ENCODE results near the gene HERC3.

DNA sequence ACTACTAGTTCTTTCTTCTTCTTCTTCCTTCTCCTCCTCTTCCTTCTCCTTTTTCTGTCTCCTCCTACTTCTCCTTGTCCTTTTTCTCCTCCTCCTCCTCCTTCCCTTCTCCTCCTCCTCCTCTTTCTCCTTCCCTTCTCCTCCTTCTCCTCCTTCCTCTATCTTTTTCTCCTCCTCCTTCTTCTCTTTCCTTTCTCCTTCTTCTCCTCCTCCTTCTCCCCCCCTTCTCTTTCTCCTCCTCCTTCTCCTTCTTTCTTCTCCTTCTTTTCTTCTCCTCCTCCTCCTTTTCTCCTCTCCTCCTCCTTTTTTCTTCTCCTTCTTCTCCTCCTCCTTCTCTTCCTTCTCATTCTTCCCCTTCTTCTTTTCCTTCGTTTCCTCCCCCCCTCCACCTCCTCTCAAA, 127.1 kb downstream of the HERC3 start:
- TF ChIP-seq, protein P1, sequence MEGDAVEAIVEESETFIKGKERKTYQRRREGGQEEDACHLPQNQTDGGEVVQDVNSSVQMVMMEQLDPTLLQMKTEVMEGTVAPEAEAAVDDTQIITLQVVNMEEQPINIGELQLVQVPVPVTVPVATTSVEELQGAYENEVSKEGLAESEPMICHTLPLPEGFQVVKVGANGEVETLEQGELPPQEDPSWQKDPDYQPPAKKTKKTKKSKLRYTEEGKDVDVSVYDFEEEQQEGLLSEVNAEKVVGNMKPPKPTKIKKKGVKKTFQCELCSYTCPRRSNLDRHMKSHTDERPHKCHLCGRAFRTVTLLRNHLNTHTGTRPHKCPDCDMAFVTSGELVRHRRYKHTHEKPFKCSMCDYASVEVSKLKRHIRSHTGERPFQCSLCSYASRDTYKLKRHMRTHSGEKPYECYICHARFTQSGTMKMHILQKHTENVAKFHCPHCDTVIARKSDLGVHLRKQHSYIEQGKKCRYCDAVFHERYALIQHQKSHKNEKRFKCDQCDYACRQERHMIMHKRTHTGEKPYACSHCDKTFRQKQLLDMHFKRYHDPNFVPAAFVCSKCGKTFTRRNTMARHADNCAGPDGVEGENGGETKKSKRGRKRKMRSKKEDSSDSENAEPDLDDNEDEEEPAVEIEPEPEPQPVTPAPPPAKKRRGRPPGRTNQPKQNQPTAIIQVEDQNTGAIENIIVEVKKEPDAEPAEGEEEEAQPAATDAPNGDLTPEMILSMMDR (IDR thresholded peaks at IDR 0.05) = no peak
- TF ChIP-seq POLR2A (IDR thresholded peaks at IDR 0.05) = no peak

Measured in thyroid gland (tissue), 4 donors.